Lower lobe of right lung (tissue), 2 donors: ENCODE measurements around the gene TP63. TPM values are rescaled to one million over a fixed set of nuclear protein-coding genes. Genes with fewer than 3 reads are reported as not detected.

Experiments
- ATAC-seq, 2 donors: fragments of 200-7000 bp; cut with Tn5 transposase; one replicate each; pipeline ENCODE4 v1.9.1; 2020 to 2022; ENCODE audit warnings: mild to moderate bottlenecking in 2 of 2, moderate library complexity in 2 of 2
- DNase-seq: peaks from one replicate; pipeline ENCODE4 v3.0.0-alpha.2; 2020
- H3K27ac ChIP-seq: fragments of 200-600 bp; one replicate; pipeline ENCODE4 v1.8.0; 2022
- H3K27me3 ChIP-seq: fragments of 200-600 bp; one replicate; pipeline ENCODE4 v1.8.0; 2022; ENCODE audit warnings: low read depth
- H3K36me3 ChIP-seq: fragments of 200-600 bp; one replicate; pipeline ENCODE4 v1.8.0; 2022; ENCODE audit warnings: mild to moderate bottlenecking
- H3K4me1 ChIP-seq: fragments of 200-600 bp; one replicate; pipeline ENCODE4 v1.8.0; 2022
- H3K4me3 ChIP-seq: fragments of 200-600 bp; one replicate; pipeline ENCODE4 v1.8.0; 2022; ENCODE audit warnings: mild to moderate bottlenecking
- H3K9me3 ChIP-seq: fragments of 200-600 bp; one replicate; pipeline ENCODE4 v1.8.0; 2022
- intact Hi-C: fragments of 100-400 bp; cut with DNase I; formaldehyde crosslinking; loops from one replicate; pipeline ENCODE4 v1.11.0; 2022
- total RNA-seq: library from RNA; stranded (reverse); fragmentation: NEBNext Ultra II Directional; extraction: Animal tissue kit (Norgen Biotek cat#: 25700); gene quantifications from one replicate; pipeline ENCODE4 v1.2.1, GENCODE V29; 2021
- TF ChIP-seq, protein P1 (sequence below): fragments of 200-600 bp; IDR thresholded peaks from one replicate; pipeline ENCODE4 v1.8.0; 2022; ENCODE audit warnings: antibody characterized with exemption, mild to moderate bottlenecking
- donor health status: DM: no; HTN: yes; CAD: no; lungs with severe emphysema.

Gene TP63
- total RNA-seq, 1 donor from 2014 or later, result 2.1 TPM

DNA sequence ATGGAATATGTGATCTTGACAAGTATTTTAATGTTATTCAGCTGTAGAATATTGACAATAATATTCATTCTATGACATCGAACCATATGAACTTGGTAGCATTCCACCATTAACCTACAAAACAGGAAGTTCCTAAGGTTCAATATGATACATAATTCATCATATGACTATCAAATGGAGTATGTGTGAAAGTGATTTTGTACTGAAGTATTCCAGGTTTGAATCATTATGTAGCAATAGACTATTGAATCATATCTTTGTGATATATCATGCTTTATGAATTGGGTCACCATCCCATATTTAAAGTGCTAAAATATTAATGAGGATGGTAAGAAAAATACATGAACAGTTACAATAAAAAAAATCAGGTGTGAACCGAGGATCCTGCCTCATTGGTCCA is 95.1 kb downstream of the TP63 start:
- H3K4me1 ChIP-seq, result no peaks in the 10 kb centered on the region
- TF ChIP-seq, protein P1, sequence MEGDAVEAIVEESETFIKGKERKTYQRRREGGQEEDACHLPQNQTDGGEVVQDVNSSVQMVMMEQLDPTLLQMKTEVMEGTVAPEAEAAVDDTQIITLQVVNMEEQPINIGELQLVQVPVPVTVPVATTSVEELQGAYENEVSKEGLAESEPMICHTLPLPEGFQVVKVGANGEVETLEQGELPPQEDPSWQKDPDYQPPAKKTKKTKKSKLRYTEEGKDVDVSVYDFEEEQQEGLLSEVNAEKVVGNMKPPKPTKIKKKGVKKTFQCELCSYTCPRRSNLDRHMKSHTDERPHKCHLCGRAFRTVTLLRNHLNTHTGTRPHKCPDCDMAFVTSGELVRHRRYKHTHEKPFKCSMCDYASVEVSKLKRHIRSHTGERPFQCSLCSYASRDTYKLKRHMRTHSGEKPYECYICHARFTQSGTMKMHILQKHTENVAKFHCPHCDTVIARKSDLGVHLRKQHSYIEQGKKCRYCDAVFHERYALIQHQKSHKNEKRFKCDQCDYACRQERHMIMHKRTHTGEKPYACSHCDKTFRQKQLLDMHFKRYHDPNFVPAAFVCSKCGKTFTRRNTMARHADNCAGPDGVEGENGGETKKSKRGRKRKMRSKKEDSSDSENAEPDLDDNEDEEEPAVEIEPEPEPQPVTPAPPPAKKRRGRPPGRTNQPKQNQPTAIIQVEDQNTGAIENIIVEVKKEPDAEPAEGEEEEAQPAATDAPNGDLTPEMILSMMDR, result no peak
- ATAC-seq (no peak), DNase-seq (no peak)
- no peaks in the 10 kb centered on the region for H3K9me3 ChIP-seq
- no peak overlapping the region for H3K4me3 ChIP-seq
- no peaks in the 10 kb centered on the region for H3K36me3 ChIP-seq
- no peaks in the 10 kb centered on the region for H3K27me3 ChIP-seq
- intact Hi-C loops, result no loop called here
- H3K27ac ChIP-seq, result no peak overlapping the region

DNA sequence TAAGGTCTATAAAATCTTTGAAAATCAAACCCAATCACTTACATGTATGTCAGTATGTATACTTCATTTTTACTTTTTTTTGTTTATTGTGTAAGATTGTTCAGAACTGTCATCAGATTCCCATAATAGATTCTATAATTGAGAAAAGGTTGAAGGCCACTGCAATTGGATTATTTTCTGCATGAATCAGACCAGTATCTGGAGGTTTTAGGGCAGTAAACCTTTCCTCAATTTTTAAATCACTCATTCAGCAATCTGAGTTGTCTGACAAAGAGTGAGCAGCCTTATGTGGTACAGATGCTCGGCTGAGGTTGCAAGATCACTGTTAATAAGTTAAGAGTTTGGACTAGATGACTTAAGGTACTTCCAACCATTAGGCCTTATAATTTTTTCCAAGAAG is 96.0 kb downstream of the TP63 start:
- Histone ChIP-seq H3K9me3 (no peaks in the 10 kb centered on the region), H3K27me3 (no peaks in the 10 kb centered on the region), H3K4me3 (no peak overlapping the region), H3K4me1 (no peaks in the 10 kb centered on the region), H3K36me3 (no peaks in the 10 kb centered on the region), H3K27ac (no peak overlapping the region)
- TF ChIP-seq, protein P1, result no peak
- DNase-seq (no peak), ATAC-seq (no peak)
- intact Hi-C loops, result no loop called here

DNA sequence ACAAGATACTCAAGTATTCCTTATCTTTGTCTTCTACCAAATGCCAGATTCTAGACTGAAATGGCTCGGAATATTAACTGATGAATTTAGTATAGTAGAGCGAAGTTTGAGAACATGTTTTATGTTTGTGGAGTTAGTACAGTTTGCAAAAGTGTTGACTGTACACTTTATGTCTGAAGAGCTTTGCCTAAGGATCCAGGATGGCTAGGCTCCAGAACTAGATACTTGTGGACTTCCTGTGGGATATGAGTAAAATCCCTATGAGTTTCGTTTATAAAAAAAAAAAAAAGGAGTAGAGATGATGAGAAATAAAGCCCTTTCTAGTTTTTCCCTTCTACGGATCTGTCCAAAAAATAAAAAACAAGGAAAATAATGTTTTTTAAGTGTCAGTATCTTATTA is 96.7 kb downstream of the TP63 start:
- TF ChIP-seq, protein P1, result no peak
- Histone ChIP-seq H3K36me3 (no peaks in the 10 kb centered on the region), H3K4me3 (no peak overlapping the region), H3K27me3 (no peaks in the 10 kb centered on the region), H3K27ac (no peak overlapping the region), H3K4me1 (no peaks in the 10 kb centered on the region), H3K9me3 (no peaks in the 10 kb centered on the region)
- intact Hi-C loops, result no loop called here
- ATAC-seq (peak; percentile 58 to 65), DNase-seq (no peak)

DNA sequence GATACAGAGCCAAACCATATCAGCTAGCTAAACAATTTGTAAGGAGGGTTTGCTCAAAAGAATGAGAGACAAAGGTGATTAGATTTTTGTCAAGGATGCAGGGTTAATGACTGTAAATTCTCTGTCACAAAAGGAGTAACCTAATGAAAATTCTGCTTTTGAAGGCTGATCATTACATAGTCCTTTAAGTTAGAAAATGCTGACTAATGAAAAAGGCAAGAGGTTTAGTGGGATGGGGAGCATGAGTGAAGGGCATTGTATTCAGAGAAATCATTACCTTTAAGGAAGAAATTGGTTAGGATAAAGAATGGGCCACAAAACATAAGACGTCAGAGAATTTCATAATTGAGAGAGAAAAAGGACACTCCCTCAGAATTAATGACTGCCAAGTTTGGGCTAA is 97.7 kb downstream of the TP63 start:
- H3K4me1 ChIP-seq, result no peaks in the 10 kb centered on the region
- no peaks in the 10 kb centered on the region for H3K27me3 ChIP-seq
- H3K9me3 ChIP-seq, result no peaks in the 10 kb centered on the region
- H3K36me3 ChIP-seq, result no peaks in the 10 kb centered on the region
- intact Hi-C loops, result no loop called here
- DNase-seq (no peak), ATAC-seq (no peak)
- H3K4me3 ChIP-seq, result no peak overlapping the region
- TF ChIP-seq, protein P1, result no peak
- no peak overlapping the region for H3K27ac ChIP-seq

DNA sequence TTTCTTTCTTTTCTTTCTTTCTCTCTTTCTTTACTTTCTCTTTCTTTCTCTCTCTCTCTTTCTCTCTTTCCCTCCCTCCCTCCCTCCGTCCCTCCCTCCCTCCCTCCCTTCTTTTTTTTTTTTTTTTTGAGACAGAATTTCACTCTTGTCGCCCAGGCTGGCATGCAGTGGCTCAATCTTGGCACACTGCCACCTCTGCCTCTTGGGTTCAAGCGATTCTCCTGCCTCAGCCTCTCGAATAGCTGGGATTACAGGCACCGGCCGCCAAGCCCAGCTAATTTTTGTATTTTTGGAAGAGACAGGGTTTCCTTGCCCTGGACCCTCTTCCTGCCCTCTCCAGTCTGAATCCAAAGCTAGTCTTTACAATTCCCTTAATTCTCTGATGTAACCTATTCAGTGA is 102.9 kb downstream of the TP63 start:
- ATAC-seq (no peak), DNase-seq (peak; percentile 63)
- Histone ChIP-seq H3K27ac (no peak overlapping the region), H3K36me3 (no peaks in the 10 kb centered on the region), H3K9me3 (no peaks in the 10 kb centered on the region), H3K27me3 (no peaks in the 10 kb centered on the region), H3K4me1 (no peaks in the 10 kb centered on the region), H3K4me3 (no peak overlapping the region)
- TF ChIP-seq, protein P1, result no peak
- intact Hi-C loops, result no loop called here

DNA sequence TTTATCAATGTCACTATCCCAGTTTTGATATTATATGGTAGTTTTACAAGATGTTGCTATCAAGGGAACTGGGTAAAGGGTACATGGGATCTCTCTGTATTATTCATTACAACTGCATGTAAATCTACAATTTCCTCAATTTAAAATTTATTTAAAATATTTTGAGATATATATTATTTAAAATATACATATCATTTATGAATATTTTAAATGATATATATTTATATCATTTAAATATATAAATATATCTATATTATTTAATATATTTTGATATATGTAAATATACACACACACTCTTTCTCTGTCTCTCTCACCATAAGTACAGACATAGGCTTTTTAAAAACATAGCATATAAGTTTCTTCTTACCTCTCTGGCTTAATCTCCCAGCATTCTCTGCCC is 104.7 kb downstream of the TP63 start:
- TF ChIP-seq, protein P1, result no peak
- Histone ChIP-seq H3K36me3 (no peaks in the 10 kb centered on the region), H3K4me1 (no peaks in the 10 kb centered on the region), H3K4me3 (no peak overlapping the region), H3K27ac (no peak overlapping the region), H3K27me3 (no peaks in the 10 kb centered on the region), H3K9me3 (no peaks in the 10 kb centered on the region)
- ATAC-seq (no peak), DNase-seq (no peak)
- intact Hi-C loops, result no loop called here
